Common myeloid progenitor, CD34-positive (primary cell): ENCODE data around the gene TEFM.
"Not testable (repeated sequence)": the region's sequence is repeated elsewhere in the genome, so short reads cannot be mapped to it uniquely, and the experiment has no call there.

ENCODE experiments used
- CTCF ChIA-PET: fragments of 350-600 bp; sonication (Branson Sonifier 250); formaldehyde crosslinking; loops from one replicate; lab custom pipeline; 2021; ENCODE audit warnings: antibody characterized with exemption; lab: Charles Lee
- POLR2A ChIA-PET: fragments of 350-600 bp; sonication (Branson Sonifier 250); formaldehyde crosslinking; loops from one replicate; lab custom pipeline; 2021; ENCODE audit warnings: antibody characterized with exemption; lab: Charles Lee
- DNase-seq, 3 donors: peaks; one replicate each; pipeline versions ENCODE4 v3.0.0 to v3.0.0-alpha.2; 2013
- H3K27ac ChIP-seq, 2 experiments: 1 replicate in 1 of 2; 2 replicates in 1 of 2; pipeline ENCODE4 v1.7.0; 2013; ENCODE audit warnings: inconsistent platforms in 2 of 2, low read length in 2 of 2, mild to moderate bottlenecking in 2 of 2, low read depth in 1 of 2, moderate library complexity in 1 of 2; ENCODE audit not compliant: severe bottlenecking in 2 of 2, insufficient read depth in 1 of 2, poor library complexity in 1 of 2
- H3K27me3 ChIP-seq, 5 experiments: replicated peaks in 2 of 5; 1 replicate in 3 of 5; 2 replicates in 2 of 5; pipeline versions ENCODE4 v1.6.1 to v1.7.0; 2013; ENCODE audit warnings: low read length in 4 of 5, mild to moderate bottlenecking in 2 of 5, moderate library complexity in 2 of 5, inconsistent platforms in 1 of 5; ENCODE audit not compliant: insufficient read depth in 5 of 5, control insufficient read depth in 4 of 5
- H3K36me3 ChIP-seq, 4 experiments: 1 replicate in 2 of 4; 2 replicates in 2 of 4; pipeline versions ENCODE4 v1.6.1 to v1.7.0; 2013; ENCODE audit warnings: low read length in 3 of 4, control low read depth in 1 of 4, mild to moderate bottlenecking in 1 of 4; ENCODE audit not compliant: control insufficient read depth in 4 of 4, insufficient read depth in 4 of 4
- H3K4me1 ChIP-seq, 4 experiments: 1 replicate in 3 of 4; 2 replicates in 1 of 4; pipeline versions ENCODE4 v1.6.1 to v1.7.1; 2013; ENCODE audit warnings: low read length in 3 of 4, mild to moderate bottlenecking in 3 of 4, control low read depth in 1 of 4, inconsistent platforms in 1 of 4, moderate library complexity in 1 of 4; ENCODE audit not compliant: control insufficient read depth in 4 of 4, insufficient read depth in 4 of 4; ENCODE audit errors: control extremely low read depth in 1 of 4
- H3K4me3 ChIP-seq, 7 experiments: 1 replicate in 4 of 7; 2 replicates in 3 of 7; pipeline versions ENCODE4 v1.5.1 to v1.7.0; 2013; ENCODE audit warnings: mild to moderate bottlenecking in 7 of 7, low read length in 6 of 7, moderate library complexity in 6 of 7, inconsistent platforms in 2 of 7, low read depth in 2 of 7, control low read depth in 1 of 7; ENCODE audit not compliant: insufficient read depth in 4 of 7, control insufficient read depth in 1 of 7; ENCODE audit errors: extremely low read depth in 1 of 7
- H3K9me3 ChIP-seq, 5 experiments: 1 replicate in 4 of 5; 2 replicates in 1 of 5; pipeline versions ENCODE4 v1.6.1 to v1.7.1; 2013; ENCODE audit warnings: low read length in 4 of 5, mild to moderate bottlenecking in 2 of 5, inconsistent platforms in 1 of 5, low read depth in 1 of 5, moderate library complexity in 1 of 5; ENCODE audit not compliant: control insufficient read depth in 4 of 5, insufficient read depth in 2 of 5; ENCODE audit errors: control extremely low read depth in 1 of 5
- WGBS: methylation state at CpG from one replicate; pipeline ENCODE4 v1.1.5; 2013; ENCODE audit not compliant: insufficient coverage; 5-methylcytosine and 5-hydroxymethylcytosine counted together

Gene TEFM

DNA sequence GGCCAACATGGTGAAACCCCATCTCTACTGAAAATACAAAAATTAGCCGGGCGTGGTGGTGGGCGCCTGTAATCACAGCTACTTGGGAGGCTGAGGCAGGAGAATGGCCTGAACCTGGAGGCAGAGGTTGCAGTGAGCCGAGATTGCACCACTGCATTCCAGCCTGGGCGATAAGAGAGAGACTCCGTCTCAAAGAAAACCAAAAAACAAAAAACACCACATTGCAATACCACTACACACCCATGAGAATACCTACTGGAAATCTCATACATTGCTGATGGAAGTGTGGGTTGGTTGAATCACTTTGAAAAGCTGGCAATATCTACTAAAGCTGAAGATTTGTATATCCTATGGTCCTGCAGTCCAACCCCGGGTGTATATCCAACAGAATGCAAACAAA lies 4.1 kb upstream of the TEFM start:
- H3K36me3 ChIP-seq, H3K27me3 ChIP-seq, H3K27ac ChIP-seq, H3K9me3 ChIP-seq, POLR2A ChIA-PET, DNase-seq, H3K4me3 ChIP-seq: not testable (repeated sequence)
- CTCF ChIA-PET, result interaction anchor here (1.3 kb wide), 1 partner anchor 14 kb away, joined by 7 read pairs; no protein-coding TSS in a partner anchor
- peaks cover 0 to 12% (median 8%) of the 10 kb centered on the region in 4 experiments for H3K4me1 ChIP-seq
- 96% methylated on average over 4 of the region's 7 CpGs for WGBS

DNA sequence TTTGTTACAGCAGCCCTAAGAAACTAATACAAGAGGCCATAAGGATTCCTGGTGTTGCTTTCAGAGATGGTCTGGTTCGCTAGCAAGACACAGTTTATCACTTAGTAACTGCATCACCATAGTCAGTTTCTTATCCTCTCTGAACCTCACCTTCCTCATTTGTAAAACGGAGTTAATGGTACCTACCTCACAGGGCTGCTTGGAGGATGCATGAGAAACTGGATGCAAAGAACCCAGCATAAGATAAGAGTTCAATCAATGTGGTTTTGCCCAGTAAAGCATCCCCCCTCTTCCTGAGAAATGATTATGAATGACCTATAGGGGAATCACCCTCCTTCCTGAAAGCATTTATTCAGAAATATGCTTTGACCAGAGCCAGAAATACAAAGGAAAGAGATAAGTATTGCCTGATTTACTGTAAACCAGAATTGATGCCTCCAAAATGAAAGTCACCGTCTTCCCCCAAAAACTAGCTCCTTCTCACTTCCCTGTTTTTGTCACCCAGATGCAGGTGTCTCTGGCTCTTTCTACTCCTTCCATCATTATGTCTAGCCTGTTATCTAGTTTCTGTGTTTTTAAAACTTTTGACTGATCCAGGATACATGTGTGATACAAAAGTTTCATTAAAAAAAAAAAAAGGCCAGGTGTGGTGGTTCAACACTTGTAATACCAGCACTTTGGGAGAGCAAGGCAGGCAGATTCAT lies 2.8 kb upstream of the TEFM start:
- Histone ChIP-seq H3K36me3 (peaks cover 0 to 3% (median 1%) of the 10 kb centered on the region in 4 experiments), H3K9me3 (no peaks in the 10 kb centered on the region), H3K4me3 (no peak overlapping the region), H3K4me1 (peaks cover 0 to 14% (median 8%) of the 10 kb centered on the region in 4 experiments), H3K27me3 (no peaks in the 10 kb centered on the region), H3K27ac (no peak overlapping the region)
- POLR2A ChIA-PET, result no interaction called here
- CTCF ChIA-PET, result no interaction called here
- no peak for DNase-seq
- WGBS, result 67% methylated on average over 1 of the region's 3 CpGs

DNA sequence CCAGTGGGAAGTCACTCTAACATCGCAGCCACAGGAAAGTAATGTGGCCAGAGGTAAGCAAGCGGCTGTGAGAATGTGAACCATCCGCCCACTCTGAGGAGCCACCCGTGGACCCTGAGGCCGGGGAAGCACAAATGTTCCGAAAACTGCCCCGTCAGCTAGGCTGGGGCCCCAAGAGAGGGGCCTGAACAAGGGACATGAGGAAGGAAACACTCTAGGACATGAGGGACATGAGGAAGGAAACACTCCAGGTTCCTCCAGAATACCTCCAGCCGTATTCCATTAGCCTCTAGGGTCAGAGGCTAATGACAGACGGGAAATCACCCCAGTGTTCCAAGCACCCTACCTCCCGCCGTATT lies 317 bp downstream of the TEFM start:
- no peaks in the 10 kb centered on the region for H3K27me3 ChIP-seq
- H3K36me3 ChIP-seq, result peaks cover 5 to 14% (median 9%) of the 10 kb centered on the region in 4 experiments
- POLR2A ChIA-PET, result no interaction called here
- WGBS, result 2% methylated on average over 9 of the region's 11 CpGs
- peak in 2 of 3 donors; percentile 37 to 59 for DNase-seq
- CTCF ChIA-PET, result no interaction called here
- peak overlapping the region; percentile 86 to 94 for H3K27ac ChIP-seq
- H3K4me3 ChIP-seq, result peak overlapping the region; percentile 81 to 100 (median 96)
- peaks cover 0 to 14% (median 8%) of the 10 kb centered on the region in 4 experiments for H3K4me1 ChIP-seq
- H3K9me3 ChIP-seq, result no peaks in the 10 kb centered on the region

DNA sequence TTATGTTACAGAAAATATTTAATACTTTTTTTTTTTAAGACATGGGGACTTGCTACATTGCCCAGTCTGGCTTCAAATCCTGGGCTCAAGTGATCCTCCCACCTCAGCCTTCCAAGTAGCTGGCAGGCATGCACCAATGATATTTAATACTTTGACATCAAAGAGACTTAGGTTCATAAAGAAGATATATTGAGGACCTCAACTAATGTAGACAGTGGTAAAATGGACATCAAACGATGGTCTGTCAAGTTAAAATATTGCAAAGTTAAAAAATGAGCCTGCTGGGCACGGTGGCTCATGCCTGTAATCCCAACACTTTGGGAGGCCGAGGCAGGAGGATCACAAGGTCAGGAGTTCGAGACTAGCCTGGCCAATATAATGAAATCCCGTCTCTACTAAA lies 8.7 kb downstream of the TEFM start:
- POLR2A ChIA-PET, result interaction anchor here (0.6 kb wide), 1 partner anchor 856 kb away, joined by 7 read pairs; no protein-coding TSS in a partner anchor

DNA sequence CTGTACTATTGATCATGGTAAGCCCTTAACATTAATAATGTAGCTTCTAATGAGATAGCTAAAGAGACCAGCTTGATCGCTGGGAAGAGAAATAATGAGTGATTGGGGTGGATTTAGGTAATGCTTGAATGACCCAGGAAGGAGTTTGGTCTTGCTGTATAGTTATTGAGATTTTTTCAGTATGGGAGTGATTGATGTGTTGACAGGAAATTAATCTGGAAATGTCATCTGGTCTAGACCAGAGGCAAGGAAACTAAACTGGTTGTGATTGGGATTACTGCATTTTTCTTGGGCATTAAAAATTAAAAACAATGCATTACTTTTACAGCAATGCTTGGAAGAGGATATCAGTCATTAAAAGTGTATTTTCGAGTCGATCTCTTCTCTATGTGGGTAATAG lies 11.8 kb downstream of the TEFM start:
- no peaks in the 10 kb centered on the region for H3K9me3 ChIP-seq
- no peak overlapping the region for H3K27ac ChIP-seq
- no peak overlapping the region for H3K4me3 ChIP-seq
- POLR2A ChIA-PET, result interaction anchor here (0.5 kb wide), 1 partner anchor 12 kb away, joined by 3 read pairs; no protein-coding TSS in a partner anchor
- peaks cover 3 to 50% (median 28%) of the 10 kb centered on the region in 4 experiments for H3K36me3 ChIP-seq
- CTCF ChIA-PET, result interaction anchor here (1.3 kb wide), 2 partner anchors 9 to 10 kb away, joined by 3 to 4 read pairs; no protein-coding TSS in a partner anchor
- WGBS, result 100% methylated on average over 1 of the region's 3 CpGs
- DNase-seq, result no peak
- no peaks in the 10 kb centered on the region for H3K4me1 ChIP-seq
- no peaks in the 10 kb centered on the region for H3K27me3 ChIP-seq

More for the DNA sequence above, 8.7 kb downstream of the TEFM start:
- no peaks in the 10 kb centered on the region for H3K4me1 ChIP-seq
- H3K9me3 ChIP-seq, result no peaks in the 10 kb centered on the region
- no peak overlapping the region for H3K27ac ChIP-seq
- H3K27me3 ChIP-seq, result no peaks in the 10 kb centered on the region
- CTCF ChIA-PET, result interaction anchor here (1.0 kb wide), 1 partner anchor 29 kb away, joined by 3 read pairs; no protein-coding TSS in a partner anchor
- no peak overlapping the region for H3K4me3 ChIP-seq
- peaks cover 12 to 59% (median 29%) of the 10 kb centered on the region in 4 experiments for H3K36me3 ChIP-seq
- 95% methylated on average over 5 of the region's 5 CpGs for WGBS
- no peak for DNase-seq

DNA sequence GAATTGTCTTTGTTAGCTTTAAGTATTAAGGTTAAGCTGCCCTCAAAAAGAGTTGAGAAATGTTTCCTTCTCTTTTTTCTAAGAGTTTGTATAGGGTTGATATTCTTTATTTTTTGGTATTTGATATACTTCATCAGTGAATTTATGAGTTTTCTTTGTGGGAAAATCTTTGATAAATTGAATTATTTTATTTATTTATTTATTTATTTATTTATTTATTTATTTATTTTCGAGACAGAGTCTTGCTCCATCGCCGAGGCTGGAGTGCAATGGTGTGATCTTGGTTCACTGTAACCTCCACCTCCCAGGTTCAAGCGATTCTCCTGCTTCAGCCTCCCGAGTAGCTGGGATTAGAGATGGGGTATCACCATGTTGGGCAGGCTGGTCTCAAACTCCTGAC lies 19.9 kb downstream of the TEFM start:
- Histone ChIP-seq H3K4me3 (no peak overlapping the region), H3K9me3 (no peaks in the 10 kb centered on the region), H3K36me3 (peaks cover 0 to 23% (median 10%) of the 10 kb centered on the region in 4 experiments), H3K4me1 (no peaks in the 10 kb centered on the region), H3K27ac (no peak overlapping the region), H3K27me3 (no peaks in the 10 kb centered on the region)
- DNase-seq, result no peak
- ChIA-PET CTCF (interaction anchor here (2.3 kb wide), 1 partner anchor 9 kb away, joined by 7 read pairs; no protein-coding TSS in a partner anchor), POLR2A (no interaction called here)
- WGBS, result 100% methylated on average over 4 of the region's 5 CpGs

DNA sequence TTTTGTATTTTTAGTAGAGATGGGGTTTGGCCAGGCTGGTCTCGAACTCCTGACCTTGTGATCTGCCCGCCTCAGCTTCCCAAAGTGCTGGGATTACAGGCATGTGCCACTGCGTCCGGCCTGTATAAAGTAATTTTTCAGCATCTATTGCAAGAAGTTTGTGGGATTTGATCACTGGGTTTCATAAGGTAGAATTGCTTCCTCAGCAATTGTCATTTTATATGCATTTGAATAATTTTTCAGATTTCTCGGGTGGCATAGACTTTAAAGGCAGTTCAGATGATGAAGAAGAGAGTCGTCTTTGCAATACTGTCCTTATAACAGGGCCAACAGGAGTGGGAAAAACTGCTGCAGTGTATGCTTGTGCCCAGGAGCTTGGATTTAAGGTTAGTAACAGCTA lies 37.0 kb downstream of the TEFM start:
- no peak overlapping the region for H3K4me3 ChIP-seq
- DNase-seq, result no peak
- no peaks in the 10 kb centered on the region for H3K4me1 ChIP-seq
- WGBS, result 92% methylated on average over 2 of the region's 6 CpGs
- H3K36me3 ChIP-seq, result peaks cover 2 to 55% (median 31%) of the 10 kb centered on the region in 4 experiments
- CTCF ChIA-PET, result interaction anchor here (1.0 kb wide), 1 partner anchor 28 kb away, joined by 3 read pairs; no protein-coding TSS in a partner anchor
- no peak overlapping the region for H3K27ac ChIP-seq
- POLR2A ChIA-PET, result no interaction called here
- no peaks in the 10 kb centered on the region for H3K27me3 ChIP-seq
- H3K9me3 ChIP-seq, result no peaks in the 10 kb centered on the region
